ENCODE results near the gene GNG2.

DNA sequence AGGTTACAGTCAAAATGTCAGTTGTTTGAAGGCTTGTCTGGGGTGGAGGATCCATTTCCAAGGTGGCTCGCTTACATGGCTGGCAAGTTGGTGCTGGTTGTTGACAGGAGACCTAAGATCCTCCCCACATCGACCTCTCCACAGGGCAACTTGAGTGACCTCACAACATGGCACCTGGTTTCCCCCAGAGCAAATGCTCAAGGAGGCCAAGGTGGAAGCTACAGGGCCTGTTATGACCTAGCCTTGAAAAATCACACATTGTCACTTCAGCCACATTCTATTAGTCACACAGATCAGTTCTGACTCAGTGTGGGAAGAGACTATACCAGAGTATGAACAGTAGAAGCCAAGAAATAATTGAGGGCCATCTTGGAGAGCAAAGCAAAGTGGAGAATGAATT is 11.3 kb upstream of the GNG2 start:
- no peak for TF ChIP-seq SIN3A (IDR thresholded peaks at IDR 0.05; ENCODE audit: borderline replicate concordance, insufficient read depth, low read depth, low read length)
- TF ChIP-seq, protein P1, sequence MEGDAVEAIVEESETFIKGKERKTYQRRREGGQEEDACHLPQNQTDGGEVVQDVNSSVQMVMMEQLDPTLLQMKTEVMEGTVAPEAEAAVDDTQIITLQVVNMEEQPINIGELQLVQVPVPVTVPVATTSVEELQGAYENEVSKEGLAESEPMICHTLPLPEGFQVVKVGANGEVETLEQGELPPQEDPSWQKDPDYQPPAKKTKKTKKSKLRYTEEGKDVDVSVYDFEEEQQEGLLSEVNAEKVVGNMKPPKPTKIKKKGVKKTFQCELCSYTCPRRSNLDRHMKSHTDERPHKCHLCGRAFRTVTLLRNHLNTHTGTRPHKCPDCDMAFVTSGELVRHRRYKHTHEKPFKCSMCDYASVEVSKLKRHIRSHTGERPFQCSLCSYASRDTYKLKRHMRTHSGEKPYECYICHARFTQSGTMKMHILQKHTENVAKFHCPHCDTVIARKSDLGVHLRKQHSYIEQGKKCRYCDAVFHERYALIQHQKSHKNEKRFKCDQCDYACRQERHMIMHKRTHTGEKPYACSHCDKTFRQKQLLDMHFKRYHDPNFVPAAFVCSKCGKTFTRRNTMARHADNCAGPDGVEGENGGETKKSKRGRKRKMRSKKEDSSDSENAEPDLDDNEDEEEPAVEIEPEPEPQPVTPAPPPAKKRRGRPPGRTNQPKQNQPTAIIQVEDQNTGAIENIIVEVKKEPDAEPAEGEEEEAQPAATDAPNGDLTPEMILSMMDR (IDR thresholded peaks at IDR 0.05): no peak
- TF ChIP-seq POLR2AphosphoS5 (IDR thresholded peaks at IDR 0.05; ENCODE audit: low read depth, low read length): no peak
- TF ChIP-seq TCF7L2 (IDR thresholded peaks at IDR 0.05; ENCODE audit: low read depth, low read length): no peak

Measured in Panc1 (cell line).